Hindlimb muscle (tissue), 1 donor: ENCODE results near the gene CPT1B. TPM values are rescaled to one million over a fixed set of nuclear protein-coding genes. Genes with fewer than 3 reads are reported as not detected.
"Not testable (repeated sequence)": the region's sequence is repeated elsewhere in the genome, so short reads cannot be mapped to it uniquely, and the experiment has no call there.

ENCODE experiments used
- DNase-seq: peaks from one replicate; pipeline ENCODE4 v3.0.0-alpha.2; 2013
- polyA plus RNA-seq: library from polyadenylated mRNA; unstranded; fragments of 120-200 nt; gene quantifications from one replicate; pipeline ENCODE4 v1.2.1, GENCODE V29; 2013; ENCODE audit not compliant: insufficient read length

Gene CPT1B
- polyA plus RNA-seq, 1 donor, result 52.6 TPM

GRCh38 chr22:50526108-50526833 lies 52.0 kb downstream of the CPT1B start:
- DNase-seq, result no peak

- peak; percentile 86 for DNase-seq
Measured at GRCh38 chr22:50525858-50526107, 52.4 kb downstream of the CPT1B start.

GRCh38 chr22:50525104-50525857 lies 52.9 kb downstream of the CPT1B start, which contains the start of gene SCO2:
SCO2 (minus strand) TSS chr22:50525598; CDS start chr22:50524411, 1,187 bp downstream.
- DNase-seq, result peak; percentile 98

GRCh38 chr22:50524676-50525103 lies 53.5 kb downstream of the CPT1B start:
- no peak for DNase-seq

GRCh38 chr22:50523806-50524675 lies 54.2 kb downstream of the CPT1B start:
- no peak for DNase-seq

GRCh38 chr22:50523458-50523805 lies 54.8 kb downstream of the CPT1B start:
- no peak for DNase-seq

GRCh38 chr22:50522806-50523438 lies 55.3 kb downstream of the CPT1B start:
- DNase-seq, result no peak

- no peak for DNase-seq
Measured at GRCh38 chr22:50522208-50522805, 55.9 kb downstream of the CPT1B start.

GRCh38 chr22:50521710-50522109 lies 56.5 kb downstream of the CPT1B start:
- no peak for DNase-seq

- DNase-seq, result no peak
Measured at GRCh38 chr22:50520826-50521453, 57.3 kb downstream of the CPT1B start.

- DNase-seq, result not testable (repeated sequence)
Measured at GRCh38 chr22:50520184-50520583, 58.0 kb downstream of the CPT1B start.

- no peak for DNase-seq
Measured at GRCh38 chr22:50519151-50519550, 59.1 kb downstream of the CPT1B start.

Other genes with a start within 250 kb of the CPT1B start
- gene PPP6R2, start 235.1 kb downstream of the CPT1B start, polyA plus RNA-seq, result 34.3 TPM
- 53.0 TPM for gene SBF1, start 103.4 kb downstream of the CPT1B start, polyA plus RNA-seq
- gene ADM2, start 96.9 kb downstream of the CPT1B start, polyA plus RNA-seq, result 0.26 TPM
- gene MIOX, start 91.6 kb downstream of the CPT1B start, polyA plus RNA-seq, result not detected
- gene LMF2, start 70.7 kb downstream of the CPT1B start, polyA plus RNA-seq, result 42.2 TPM
- gene NCAPH2, start 70.2 kb downstream of the CPT1B start, polyA plus RNA-seq, result 36.3 TPM
- gene SCO2, start 52.8 kb downstream of the CPT1B start, polyA plus RNA-seq, result 6.1 TPM
- 6.7 TPM for gene TYMP, start 48.4 kb downstream of the CPT1B start, polyA plus RNA-seq
- not detected for gene KLHDC7B, start 32.5 kb downstream of the CPT1B start, polyA plus RNA-seq
- gene SYCE3, start 15.5 kb downstream of the CPT1B start, polyA plus RNA-seq, result not detected
- 52.7 TPM for gene CHKB, start 4.4 kb upstream of the CPT1B start, polyA plus RNA-seq
- 0.70 TPM for gene MAPK8IP2, start 22.4 kb upstream of the CPT1B start, polyA plus RNA-seq
- gene ARSA, start 49.7 kb upstream of the CPT1B start, polyA plus RNA-seq, result 18.1 TPM
- 22.7 TPM for gene SHANK3, start 94.4 kb upstream of the CPT1B start, polyA plus RNA-seq
- gene ACR, start 159.8 kb upstream of the CPT1B start, polyA plus RNA-seq, result 0.45 TPM
- 22.3 TPM for gene RABL2B, start 205.2 kb upstream of the CPT1B start, polyA plus RNA-seq